ENCODE results near the gene SSC5D. TPM values are rescaled to one million over a fixed set of nuclear protein-coding genes. Genes with fewer than 3 reads are reported as not detected.
"Not testable (repeated sequence)": the region's sequence is repeated elsewhere in the genome, so short reads cannot be mapped to it uniquely, and the experiment has no call there.

The SSC5D gene
- polyA plus RNA-seq, 1 experiment: 2.1 TPM

GRCh38 chr19:55444646-55445045 is 43.6 kb upstream of the SSC5D start:
- Histone ChIP-seq H3K27me3 (ENCODE audit: control insufficient read depth, insufficient read depth, low read length) (peaks cover 64% of the 10 kb centered on the region), H3K9me3 (ENCODE audit: control insufficient read depth, insufficient read depth, low read length) (peaks cover 14% of the 10 kb centered on the region; the same call in 1 of the 2 replicates), H3K27ac (ENCODE audit: low read depth, low read length) (no peak overlapping the region), H3K4me3 (ENCODE audit: low read depth, low read length) (no peak overlapping the region)
- ChIA-PET POLR2A (no interaction called here), CTCF (no interaction called here)
- DNase-seq (ENCODE audit: low read depth, low spot score): no peak
- TF ChIP-seq, protein P1, sequence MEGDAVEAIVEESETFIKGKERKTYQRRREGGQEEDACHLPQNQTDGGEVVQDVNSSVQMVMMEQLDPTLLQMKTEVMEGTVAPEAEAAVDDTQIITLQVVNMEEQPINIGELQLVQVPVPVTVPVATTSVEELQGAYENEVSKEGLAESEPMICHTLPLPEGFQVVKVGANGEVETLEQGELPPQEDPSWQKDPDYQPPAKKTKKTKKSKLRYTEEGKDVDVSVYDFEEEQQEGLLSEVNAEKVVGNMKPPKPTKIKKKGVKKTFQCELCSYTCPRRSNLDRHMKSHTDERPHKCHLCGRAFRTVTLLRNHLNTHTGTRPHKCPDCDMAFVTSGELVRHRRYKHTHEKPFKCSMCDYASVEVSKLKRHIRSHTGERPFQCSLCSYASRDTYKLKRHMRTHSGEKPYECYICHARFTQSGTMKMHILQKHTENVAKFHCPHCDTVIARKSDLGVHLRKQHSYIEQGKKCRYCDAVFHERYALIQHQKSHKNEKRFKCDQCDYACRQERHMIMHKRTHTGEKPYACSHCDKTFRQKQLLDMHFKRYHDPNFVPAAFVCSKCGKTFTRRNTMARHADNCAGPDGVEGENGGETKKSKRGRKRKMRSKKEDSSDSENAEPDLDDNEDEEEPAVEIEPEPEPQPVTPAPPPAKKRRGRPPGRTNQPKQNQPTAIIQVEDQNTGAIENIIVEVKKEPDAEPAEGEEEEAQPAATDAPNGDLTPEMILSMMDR (IDR thresholded peaks at IDR 0.05; ENCODE audit: low read depth, low read length): no peak

DNA sequence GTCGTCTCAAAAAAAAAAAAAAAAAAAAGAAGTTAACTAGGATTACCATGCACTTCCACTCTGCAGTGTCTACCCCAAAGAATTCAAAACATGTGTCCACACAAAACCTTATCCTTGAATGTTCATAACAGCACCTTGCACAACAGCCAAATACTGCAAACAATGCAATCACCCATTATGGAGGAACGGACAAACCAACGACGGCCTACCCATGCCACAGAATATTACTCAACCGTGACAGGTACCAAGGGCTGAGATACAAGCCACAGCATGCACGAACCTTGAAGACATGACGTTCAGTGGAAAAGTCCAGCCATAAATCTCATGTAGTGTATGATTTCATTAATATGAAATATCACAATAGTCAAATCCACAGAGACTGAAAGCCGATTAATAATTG is 42.2 kb upstream of the SSC5D start:
- CTCF ChIA-PET: no interaction called here
- peaks cover 7% of the 10 kb centered on the region; the same call in 1 of the 2 replicates for H3K9me3 ChIP-seq (ENCODE audit: control insufficient read depth, insufficient read depth, low read length)
- no peak for DNase-seq (ENCODE audit: low read depth, low spot score)
- POLR2A ChIA-PET: interaction anchor here (0.7 kb wide), 1 partner anchor 39 kb away, joined by 8 read pairs; no protein-coding TSS in a partner anchor
- H3K27me3 ChIP-seq (ENCODE audit: control insufficient read depth, insufficient read depth, low read length): peaks cover 64% of the 10 kb centered on the region
- no peak overlapping the region for H3K27ac ChIP-seq (ENCODE audit: low read depth, low read length)
- TF ChIP-seq, protein P1 (IDR thresholded peaks at IDR 0.05; ENCODE audit: low read depth, low read length): no peak
- H3K4me3 ChIP-seq (ENCODE audit: low read depth, low read length): no peak overlapping the region

- peaks cover 64% of the 10 kb centered on the region for H3K27me3 ChIP-seq (ENCODE audit: control insufficient read depth, insufficient read depth, low read length)
- H3K27ac ChIP-seq (ENCODE audit: low read depth, low read length): no peak overlapping the region
- CTCF ChIA-PET: interaction anchor here (1.0 kb wide), 1 partner anchor 56 kb away, joined by 3 read pairs; no protein-coding TSS in a partner anchor
- H3K4me3 ChIP-seq (ENCODE audit: low read depth, low read length): no peak overlapping the region
- DNase-seq (ENCODE audit: low read depth, low spot score): no peak
- peaks cover 7% of the 10 kb centered on the region; the same call in 1 of the 2 replicates for H3K9me3 ChIP-seq (ENCODE audit: control insufficient read depth, insufficient read depth, low read length)
- POLR2A ChIA-PET: no interaction called here
- TF ChIP-seq, protein P1 (IDR thresholded peaks at IDR 0.05; ENCODE audit: low read depth, low read length): no peak
These were observed 40.6 kb upstream of the SSC5D start for GRCh38 chr19:55447421-55448174.

DNA sequence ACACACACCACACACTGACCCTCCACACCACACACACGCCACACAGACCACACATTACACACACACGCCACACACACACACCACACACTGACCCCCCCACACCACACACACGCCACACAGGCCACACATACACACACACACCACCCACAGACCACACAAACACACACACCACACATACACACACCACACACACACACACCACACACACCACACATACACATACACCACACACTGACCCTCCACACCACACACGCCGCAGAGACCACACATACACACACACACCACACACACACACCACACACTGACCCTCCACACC is 40.1 kb upstream of the SSC5D start:
- H3K27ac ChIP-seq (ENCODE audit: low read depth, low read length); POLR2A ChIA-PET; H3K9me3 ChIP-seq (ENCODE audit: control insufficient read depth, insufficient read depth, low read length); H3K4me3 ChIP-seq (ENCODE audit: low read depth, low read length); CTCF ChIA-PET; DNase-seq (ENCODE audit: low read depth, low spot score): not testable (repeated sequence)
- peaks cover 64% of the 10 kb centered on the region for H3K27me3 ChIP-seq (ENCODE audit: control insufficient read depth, insufficient read depth, low read length)

DNA sequence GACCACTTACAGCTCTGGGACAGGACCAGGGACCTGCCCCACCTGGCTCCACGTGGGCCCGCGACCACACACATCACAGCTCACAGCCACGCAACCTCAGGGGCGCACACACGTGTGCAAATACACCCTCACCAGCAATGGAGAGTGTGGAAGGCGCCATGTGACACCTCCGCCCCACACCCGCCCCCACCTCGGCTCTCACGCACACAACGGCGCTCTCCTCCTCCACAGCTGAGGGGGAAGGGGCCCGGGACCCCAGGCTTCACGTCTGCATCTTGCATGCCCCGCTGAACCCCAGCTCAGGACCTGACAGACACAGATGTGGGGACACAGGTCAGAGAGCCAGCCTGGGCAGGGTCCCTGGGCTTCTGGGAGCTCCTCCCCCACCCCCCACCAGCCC is 38.8 kb upstream of the SSC5D start:
- Histone ChIP-seq H3K27ac (ENCODE audit: low read depth, low read length) (no peak overlapping the region), H3K9me3 (ENCODE audit: control insufficient read depth, insufficient read depth, low read length) (peaks cover 7% of the 10 kb centered on the region; the same call in 1 of the 2 replicates), H3K27me3 (ENCODE audit: control insufficient read depth, insufficient read depth, low read length) (peaks cover 54% of the 10 kb centered on the region), H3K4me3 (ENCODE audit: low read depth, low read length) (no peak overlapping the region)
- TF ChIP-seq, protein P1 (IDR thresholded peaks at IDR 0.05; ENCODE audit: low read depth, low read length): no peak
- CTCF ChIA-PET: interaction anchor here (0.5 kb wide), 1 partner anchor 180 kb away, joined by 3 read pairs; no protein-coding TSS in a partner anchor
- POLR2A ChIA-PET: interaction anchor here (1.3 kb wide), 1 partner anchor 42 kb away, joined by 4 read pairs; the partner anchor contains the start of gene UBE2S
- DNase-seq (ENCODE audit: low read depth, low spot score): no peak
